Stimulated activated CD8-positive, alpha-beta memory T cell treated with anti-CD3 and anti-CD28 coated beads, Interleukin-15, amount 100 ng/mL, for 1 hour (primary cell): ENCODE results near the gene TRIM32.

Source experiments
- DNase-seq: peaks from one replicate; pipeline ENCODE4 v3.0.0-alpha.2; 2020; ENCODE audit warnings: low read depth

Gene TRIM32, protein sequence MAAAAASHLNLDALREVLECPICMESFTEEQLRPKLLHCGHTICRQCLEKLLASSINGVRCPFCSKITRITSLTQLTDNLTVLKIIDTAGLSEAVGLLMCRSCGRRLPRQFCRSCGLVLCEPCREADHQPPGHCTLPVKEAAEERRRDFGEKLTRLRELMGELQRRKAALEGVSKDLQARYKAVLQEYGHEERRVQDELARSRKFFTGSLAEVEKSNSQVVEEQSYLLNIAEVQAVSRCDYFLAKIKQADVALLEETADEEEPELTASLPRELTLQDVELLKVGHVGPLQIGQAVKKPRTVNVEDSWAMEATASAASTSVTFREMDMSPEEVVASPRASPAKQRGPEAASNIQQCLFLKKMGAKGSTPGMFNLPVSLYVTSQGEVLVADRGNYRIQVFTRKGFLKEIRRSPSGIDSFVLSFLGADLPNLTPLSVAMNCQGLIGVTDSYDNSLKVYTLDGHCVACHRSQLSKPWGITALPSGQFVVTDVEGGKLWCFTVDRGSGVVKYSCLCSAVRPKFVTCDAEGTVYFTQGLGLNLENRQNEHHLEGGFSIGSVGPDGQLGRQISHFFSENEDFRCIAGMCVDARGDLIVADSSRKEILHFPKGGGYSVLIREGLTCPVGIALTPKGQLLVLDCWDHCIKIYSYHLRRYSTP

DNA sequence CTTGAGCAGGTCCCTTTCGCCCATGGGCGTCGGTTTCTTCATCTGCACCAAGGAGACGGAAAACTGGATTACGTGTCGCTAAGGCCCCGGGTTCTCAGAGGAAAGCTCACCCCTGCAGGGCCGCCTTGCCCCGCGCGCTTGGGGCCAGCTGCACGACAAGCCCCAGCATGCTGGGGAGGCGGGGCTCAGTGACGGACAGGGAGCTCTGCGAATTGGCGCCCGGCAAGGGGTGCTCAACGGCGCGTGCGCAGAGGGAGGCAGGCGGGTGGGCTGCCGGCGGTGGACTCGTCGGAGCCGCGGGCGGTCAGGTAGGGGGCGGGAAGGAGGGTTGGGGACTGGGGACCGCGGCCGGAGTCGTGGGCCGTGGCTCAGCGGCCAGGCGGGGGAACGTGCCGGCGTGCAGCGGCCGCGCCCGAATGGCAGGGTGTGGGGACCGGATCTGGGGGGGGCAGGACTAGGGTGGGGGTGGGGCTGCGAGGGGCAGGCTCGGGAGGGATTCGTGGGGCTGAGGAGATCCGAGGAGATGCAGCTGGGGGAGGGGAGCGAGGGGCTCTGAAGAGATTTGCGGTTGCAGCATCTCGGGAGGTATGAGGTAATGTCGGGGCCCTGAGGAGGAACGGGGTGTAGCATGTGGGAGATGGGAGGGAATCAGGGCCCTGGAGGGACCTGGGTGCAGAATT lies at the start of gene TRIM32:
TSS of gene TRIM32 (plus strand) at position 232 of the 680 bp plus-strand sequence. CDS start 10,438 bp downstream, outside the sequence.
- DNase-seq = peak; percentile 89

- no peak for DNase-seq
Observed at GRCh38 chr9:116639251-116639741, 47.8 kb upstream of the TRIM32 start.

- no peak for DNase-seq
Observed at GRCh38 chr9:116641292-116642059, 45.6 kb upstream of the TRIM32 start.

DNA sequence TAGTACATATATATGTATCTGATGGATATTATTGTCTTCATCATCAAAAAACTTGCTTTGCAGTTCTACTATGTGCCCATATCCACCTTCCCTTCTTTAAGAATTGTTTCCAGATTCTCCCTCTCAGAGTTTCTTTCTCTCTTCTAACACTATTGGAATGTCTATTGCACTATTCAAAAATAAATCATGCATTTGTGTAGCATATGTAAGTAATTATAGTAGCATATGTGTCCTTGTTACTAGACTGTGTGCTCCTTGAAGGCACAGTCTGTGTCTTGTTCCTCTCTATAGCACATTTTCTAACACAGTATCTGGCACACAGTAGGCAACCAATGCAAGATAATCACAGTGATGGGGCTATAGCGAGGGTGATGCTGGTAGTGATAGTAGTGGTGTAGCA lies 43.4 kb upstream of the TRIM32 start:
- no peak for DNase-seq

GRCh38 chr9:116644091-116644688 lies 42.9 kb upstream of the TRIM32 start:
- DNase-seq = no peak

DNA sequence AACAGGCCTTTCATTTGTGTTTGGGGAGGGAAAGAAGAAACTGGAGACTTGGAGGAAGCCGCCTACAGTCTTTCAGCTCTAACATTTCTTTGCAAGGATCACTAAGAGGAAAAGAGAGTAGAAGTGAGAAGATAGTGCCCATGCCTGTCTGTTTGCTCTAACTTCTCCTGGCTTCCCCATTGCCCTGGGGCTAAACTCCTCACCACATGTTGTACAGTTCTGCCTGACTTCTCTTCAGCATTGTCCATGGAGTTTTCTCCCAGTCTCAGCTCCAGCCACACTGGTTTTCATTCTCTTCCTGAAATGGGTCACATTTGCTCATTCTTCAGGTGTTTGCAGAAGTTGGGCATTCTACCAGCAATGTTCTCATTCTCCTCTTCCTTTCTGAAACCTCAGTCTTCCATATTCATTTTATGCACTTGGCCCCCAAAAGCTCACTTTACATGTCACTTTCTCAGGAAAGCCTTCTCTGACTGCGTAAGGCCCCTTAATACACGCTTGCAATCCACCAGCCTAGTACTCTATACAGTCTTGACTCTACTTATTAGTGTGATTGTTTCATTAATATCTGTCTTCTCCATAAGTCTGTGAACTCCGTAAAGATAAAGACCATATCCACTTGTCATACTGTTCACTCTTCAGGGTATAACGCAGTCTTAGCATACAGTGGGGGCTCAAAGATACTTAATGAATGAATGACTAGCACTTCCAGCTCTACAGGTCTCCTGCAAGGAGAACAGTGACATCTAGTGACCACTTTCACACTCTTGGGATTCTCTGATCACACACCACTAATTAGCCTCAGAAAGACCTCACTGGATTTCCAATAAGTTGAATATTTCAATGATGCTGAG lies 40.2 kb upstream of the TRIM32 start:
- no peak for DNase-seq

DNA sequence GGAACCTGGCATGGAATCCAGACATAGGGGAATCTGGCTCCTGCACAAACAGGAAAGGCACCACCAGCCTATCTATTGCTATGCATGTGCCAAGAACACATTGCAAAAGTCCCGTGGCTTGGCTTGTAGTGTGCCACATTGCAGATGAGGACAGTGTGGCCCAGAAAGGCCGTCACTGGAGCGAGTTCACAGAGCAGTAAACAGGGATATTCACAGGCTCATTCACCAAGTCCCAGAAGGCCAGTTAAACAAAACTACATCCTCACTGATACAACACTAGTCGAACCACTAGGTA lies 39.6 kb upstream of the TRIM32 start:
- DNase-seq = no peak

DNA sequence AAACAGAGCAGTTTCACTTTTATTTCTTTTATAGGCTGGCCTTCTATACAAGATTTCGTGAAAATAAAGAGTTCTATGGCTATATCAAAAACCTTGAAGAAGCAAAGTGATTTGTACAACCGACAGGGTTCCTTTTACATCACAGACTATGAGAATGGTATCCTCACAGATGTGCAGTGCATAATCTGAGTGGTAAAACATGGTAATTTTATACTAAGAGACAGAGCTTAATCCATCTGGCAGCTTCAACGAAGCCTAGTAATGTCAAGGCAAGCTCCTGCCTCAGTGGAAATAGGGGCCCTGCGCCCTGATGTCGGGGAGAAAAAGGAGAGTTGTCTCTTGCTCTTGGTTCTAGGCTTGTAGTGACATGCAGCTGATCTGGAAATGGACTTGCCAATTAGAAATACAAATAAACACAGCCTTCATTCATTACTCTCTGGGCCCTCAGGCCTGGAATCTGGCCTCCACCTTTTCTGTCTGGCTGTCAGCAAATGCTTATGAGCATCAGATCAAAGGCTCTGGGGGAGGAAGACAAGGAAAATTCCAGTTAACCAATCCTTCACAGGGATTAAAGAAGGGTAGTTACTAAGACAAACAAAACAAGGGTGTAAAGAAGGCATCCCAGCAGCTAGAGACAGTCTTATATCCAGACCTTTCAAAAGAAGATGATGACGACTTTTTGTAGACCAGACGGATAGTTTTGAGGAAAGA lies 33.6 kb upstream of the TRIM32 start:
- DNase-seq = no peak

- no peak for DNase-seq
Observed at GRCh38 chr9:116654059-116654355, 33.1 kb upstream of the TRIM32 start.

- DNase-seq = no peak
Observed at GRCh38 chr9:116656501-116656971, 30.6 kb upstream of the TRIM32 start.

GRCh38 chr9:116656977-116657376 lies 30.1 kb upstream of the TRIM32 start:
- DNase-seq = no peak

DNA sequence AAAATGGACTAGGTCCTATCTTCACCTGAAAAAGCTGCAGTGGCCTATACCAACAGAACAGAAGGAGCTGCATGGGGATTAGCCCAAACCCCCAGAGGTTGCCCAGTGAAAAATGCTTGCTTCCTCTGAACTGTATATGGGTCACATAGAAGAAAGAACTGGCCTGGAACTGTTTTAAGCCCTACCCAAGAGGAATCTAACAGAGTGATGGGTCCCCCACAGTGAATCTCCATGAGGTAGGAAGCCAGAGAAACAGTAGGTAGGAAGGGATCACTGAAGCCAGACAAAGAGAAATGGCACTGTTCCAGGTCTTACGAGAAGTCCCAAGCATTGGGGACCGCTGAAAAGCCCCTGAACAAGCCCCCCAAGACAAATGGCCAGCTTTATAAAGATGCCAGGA lies 28.8 kb upstream of the TRIM32 start:
- no peak for DNase-seq

- DNase-seq = no peak
Observed at GRCh38 chr9:116661037-116661954, 25.8 kb upstream of the TRIM32 start.

- no peak for DNase-seq
Observed at GRCh38 chr9:116662646-116663310, 24.3 kb upstream of the TRIM32 start.

GRCh38 chr9:116663581-116663980 lies 23.5 kb upstream of the TRIM32 start:
- DNase-seq = no peak

DNA sequence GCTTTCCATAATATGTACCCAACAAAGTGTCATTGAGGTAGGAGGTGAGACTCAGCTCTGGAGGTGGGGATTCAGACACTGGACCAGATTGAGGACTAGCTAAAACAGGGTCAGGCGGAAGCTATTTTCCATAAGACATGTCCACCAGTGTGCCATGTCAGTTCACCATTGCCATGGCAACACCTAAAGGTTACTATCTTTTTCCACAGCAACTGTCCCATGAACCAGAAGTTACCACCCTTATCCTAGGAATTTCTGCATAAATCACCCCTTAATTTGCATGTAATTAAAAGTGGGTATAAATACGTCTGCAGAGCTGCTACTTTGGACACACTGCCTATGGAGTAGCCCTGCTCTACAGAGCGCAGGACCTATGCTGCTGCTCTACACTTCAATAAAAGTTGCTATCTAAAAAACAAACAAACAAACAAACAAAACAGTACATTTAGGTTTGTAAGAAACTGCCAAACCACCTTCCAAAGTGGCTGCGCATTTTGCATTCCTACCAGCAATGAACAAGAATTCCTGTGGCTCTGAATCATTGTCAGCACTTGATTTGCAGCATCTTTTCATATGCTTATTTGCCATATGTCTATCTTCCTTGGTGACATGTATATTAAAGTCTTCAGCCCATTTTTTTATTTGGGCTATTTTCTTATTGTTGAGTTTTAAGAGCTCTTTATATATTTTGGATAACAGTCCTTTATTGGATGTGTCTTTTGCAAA lies 18.0 kb upstream of the TRIM32 start:
- DNase-seq = no peak

DNA sequence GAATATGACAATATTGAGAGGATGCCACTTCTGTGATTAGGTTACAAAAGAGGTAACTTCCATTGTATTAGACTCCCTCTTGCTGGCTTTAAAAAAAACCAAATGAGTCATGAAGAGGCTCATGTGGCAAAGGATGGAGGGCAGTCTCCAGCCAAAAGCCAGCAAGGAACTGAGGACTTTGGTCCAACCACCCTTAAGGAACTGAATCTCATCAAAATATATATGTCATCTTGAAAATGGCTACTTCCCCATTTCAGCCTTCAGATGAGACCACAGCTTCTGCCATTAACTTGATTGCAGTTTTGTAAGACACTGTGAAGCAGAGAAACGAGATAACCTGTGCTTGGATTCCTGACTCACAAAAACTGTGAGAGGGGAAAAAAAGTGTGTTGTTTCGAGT lies 15.5 kb upstream of the TRIM32 start:
- DNase-seq = no peak

- no peak for DNase-seq
Observed at GRCh38 chr9:116673375-116673774, 13.7 kb upstream of the TRIM32 start.
